Sigmoid colon (tissue), 7 donors: ENCODE measurements around the gene KRT26. TPM values are rescaled to one million over a fixed set of nuclear protein-coding genes. Genes with fewer than 3 reads are reported as not detected.

ENCODE experiments used
- DNase-seq: peaks from one replicate; pipeline ENCODE4 v3.0.0-alpha.2; 2019
- H3K27ac ChIP-seq, 4 donors: fragments of 200-600 bp; sonication (generic); one replicate each; pipeline ENCODE4 v1.5.1; 2016 to 2019; ENCODE audit warnings: mild to moderate bottlenecking in 1 of 4
- H3K27me3 ChIP-seq, 3 donors: fragments of 200-600 bp; sonication (generic); one replicate each; pipeline ENCODE4 v1.5.1; 2019; ENCODE audit warnings: mild to moderate bottlenecking in 1 of 3
- H3K36me3 ChIP-seq, 4 donors: fragments of 200-600 bp; sonication (generic); one replicate each; pipeline ENCODE4 v1.5.1; 2016 to 2019
- H3K4me1 ChIP-seq, 4 donors: fragments of 200-600 bp; sonication (generic); one replicate each; pipeline ENCODE4 v1.5.1; 2017 to 2019
- H3K4me3 ChIP-seq, 4 donors: fragments of 200-600 bp; sonication (generic); one replicate each; pipeline ENCODE4 v1.5.1; 2017 to 2019; ENCODE audit warnings: mild to moderate bottlenecking in 2 of 4, moderate library complexity in 1 of 4
- H3K9me3 ChIP-seq, 4 donors: fragments of 200-600 bp in 3 of 4; sonication (generic) in 3 of 4; one replicate each; pipeline versions ENCODE4 v1.5.1 to v1.6.1; 2013 to 2019
- CTCF ChIP-seq, 4 experiments: fragments of 450-650 bp in 3 of 4; fragments of 200-600 bp in 1 of 4; IDR thresholded peaks; one replicate each; pipeline ENCODE4 v1.5.1; 2016 to 2019; ENCODE audit warnings: antibody characterized with exemption in 4 of 4, mild to moderate bottlenecking in 3 of 4, moderate library complexity in 2 of 4
- EP300 ChIP-seq, 4 donors: sonication (generic); formaldehyde crosslinking; IDR thresholded peaks; one replicate each; pipeline ENCODE4 v1.6.1; 2017; ENCODE audit warnings: antibody characterized with exemption in 4 of 4
- POLR2A ChIP-seq, 2 donors: fragments of 450-650 bp; IDR thresholded peaks; one replicate each; pipeline ENCODE4 v1.6.1; 2016; ENCODE audit warnings: antibody characterized with exemption in 2 of 2, mild to moderate bottlenecking in 2 of 2, moderate library complexity in 2 of 2
- POLR2AphosphoS5 ChIP-seq, 4 donors: sonication (generic); formaldehyde crosslinking; IDR thresholded peaks; one replicate each; pipeline ENCODE4 v1.6.1; 2017; ENCODE audit warnings: antibody characterized with exemption in 4 of 4
- WGBS, 2 donors: extraction: QIAGEN DNeasy Blood & Tissue Kit; methylation state at CpG; one replicate each; pipeline ENCODE4 v1.1.7; 2013; 5-methylcytosine and 5-hydroxymethylcytosine counted together
- intact Hi-C: fragments of 100-400 bp; cut with DNase I; formaldehyde crosslinking; loops from one replicate; pipeline ENCODE4 v1.15.1; 2023
- polyA plus RNA-seq, 3 donors: library from polyadenylated mRNA; stranded (reverse); fragments of 200-250 nt; gene quantifications; one replicate each; pipeline ENCODE4 v1.2.3, GENCODE V29; 2013
- total RNA-seq, 4 donors: library from RNA; depleted of rRNA; stranded (reverse); fragments of >200 nt; gene quantifications; one replicate each; pipeline ENCODE4 v1.1.0, GENCODE V29; 2016
- donor health status: healthy with polysubstance abuse.
- donor health status: Bipolar disorder and iron deficiency.
- donor health status: healthy.

The KRT26 gene
- total and polyA plus RNA-seq, 7 donors, result not detected

GRCh38 chr17:40818733-40819527 lies 46.9 kb upstream of the KRT26 start:
- Histone ChIP-seq H3K4me3 (peak overlapping the region; percentile 53 to 83 (median 72)), H3K27ac (peak overlapping the region; percentile 78 to 89 (median 82)), H3K4me1 (peaks cover 0 to 15% (median 0%) of the 10 kb centered on the region in 4 donors), H3K9me3 (peaks cover 0 to 3% (median 0%) of the 10 kb centered on the region in 4 donors), H3K36me3 (peaks cover 0 to 11% (median 0%) of the 10 kb centered on the region in 4 donors), H3K27me3 (no peaks in the 10 kb centered on the region)
- intact Hi-C loops, result loop anchor here (5.0 kb wide), 1 partner anchor 172 kb away; the partner anchor contains the start of gene SMARCE1
- TF ChIP-seq POLR2AphosphoS5 (IDR thresholded peaks at IDR 0.05) (peak in 3 of 4 donors; percentile 18 to 69 (median 60)), POLR2A (IDR thresholded peaks at IDR 0.05) (no peak)
- 2% methylated on average over 73 of the region's 73 CpGs for WGBS, 2 donors
- DNase-seq, result peak; percentile 86

- 11 to 18% methylated on average over 7 of the region's 7 CpGs for whole genome bisulfite sequencing, 2 donors
- Histone ChIP-seq H3K27ac (peak overlapping the region; percentile 78 to 89 (median 82)), H3K36me3 (peaks cover 0 to 11% (median 0%) of the 10 kb centered on the region in 4 donors), H3K4me3 (peak overlapping the region; percentile 53 to 83 (median 72)), H3K4me1 (peaks cover 0 to 15% (median 0%) of the 10 kb centered on the region in 4 donors), H3K27me3 (no peaks in the 10 kb centered on the region), H3K9me3 (peaks cover 0 to 3% (median 0%) of the 10 kb centered on the region in 4 donors)
- intact Hi-C loops, result loop anchor here (5.0 kb wide), 1 partner anchor 171 kb away; the partner anchor contains the start of gene SMARCE1
- DNase-seq, result no peak
- no peak for TF ChIP-seq POLR2A (IDR thresholded peaks at IDR 0.05)
- TF ChIP-seq POLR2AphosphoS5 (IDR thresholded peaks at IDR 0.05), result no peak
- no peak for TF ChIP-seq CTCF (IDR thresholded peaks at IDR 0.05)
- TF ChIP-seq EP300 (IDR thresholded peaks at IDR 0.05), result no peak
Measured at GRCh38 chr17:40818343-40818732, 46.3 kb upstream of the KRT26 start.

GRCh38 chr17:40817103-40817682 lies 45.2 kb upstream of the KRT26 start:
- TF ChIP-seq CTCF (IDR thresholded peaks at IDR 0.05), result no peak
- TF ChIP-seq POLR2AphosphoS5 (IDR thresholded peaks at IDR 0.05), result no peak
- no peak for TF ChIP-seq EP300 (IDR thresholded peaks at IDR 0.05)
- no peak for TF ChIP-seq POLR2A (IDR thresholded peaks at IDR 0.05)
- H3K36me3 ChIP-seq, result peaks cover 0 to 11% (median 0%) of the 10 kb centered on the region in 4 donors
- H3K4me1 ChIP-seq, result peaks cover 0 to 15% (median 0%) of the 10 kb centered on the region in 4 donors
- WGBS, 2 donors, result 97 to 99% methylated on average over 4 of the region's 4 CpGs
- intact Hi-C loops, result loop anchor here (5.0 kb wide), 1 partner anchor 170 kb away; the partner anchor contains the start of gene SMARCE1
- no peak overlapping the region for H3K27ac ChIP-seq
- H3K27me3 ChIP-seq, result peaks cover 0 to 9% (median 0%) of the 10 kb centered on the region in 3 donors
- no peak overlapping the region for H3K4me3 ChIP-seq
- no peak for DNase-seq
- peaks cover 0 to 3% (median 0%) of the 10 kb centered on the region in 4 donors for H3K9me3 ChIP-seq

- TF ChIP-seq CTCF (IDR thresholded peaks at IDR 0.05) (no peak), POLR2AphosphoS5 (IDR thresholded peaks at IDR 0.05) (no peak), POLR2A (IDR thresholded peaks at IDR 0.05) (no peak), EP300 (IDR thresholded peaks at IDR 0.05) (no peak)
- DNase-seq, result no peak
- no peak overlapping the region for H3K4me3 ChIP-seq
- no peak overlapping the region for H3K27ac ChIP-seq
- 96% methylated on average over 3 of the region's 3 CpGs for WGBS, 2 donors
- peaks cover 0 to 11% (median 0%) of the 10 kb centered on the region in 4 donors for H3K36me3 ChIP-seq
- intact Hi-C loops, result loop anchor here (5.0 kb wide), 1 partner anchor 169 kb away; the partner anchor contains the start of gene SMARCE1
- H3K4me1 ChIP-seq, result peaks cover 0 to 15% (median 0%) of the 10 kb centered on the region in 4 donors
- peaks cover 0 to 3% (median 0%) of the 10 kb centered on the region in 4 donors for H3K9me3 ChIP-seq
- peaks cover 0 to 10% (median 0%) of the 10 kb centered on the region in 3 donors for H3K27me3 ChIP-seq
Measured at GRCh38 chr17:40816569-40816968, 44.6 kb upstream of the KRT26 start.
